ENCODE results near the gene CCR1.

DNA sequence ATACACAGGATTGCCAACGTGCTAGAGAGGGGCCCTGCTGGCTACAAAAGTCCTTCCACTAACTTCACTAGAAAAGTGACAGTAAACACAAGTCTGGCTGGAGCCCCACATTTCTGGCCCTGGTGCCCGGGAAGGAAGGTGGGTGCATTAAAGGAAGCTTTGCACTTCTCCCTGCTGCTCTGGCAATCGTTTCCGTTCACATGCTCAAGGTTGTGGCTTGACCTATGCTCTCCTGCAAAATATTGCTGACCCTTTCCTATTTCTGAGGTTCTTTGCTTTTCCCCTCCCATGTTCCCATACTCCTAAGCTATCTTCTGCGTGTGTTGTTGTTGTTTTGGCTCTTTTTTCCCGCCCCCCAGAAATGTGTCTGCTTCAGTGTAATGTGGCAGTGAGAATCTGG lies 25.1 kb upstream of the CCR1 start:
- TF ChIP-seq GATA3 (IDR thresholded peaks at IDR 0.05; ENCODE audit: low read depth, low read length) (no peak), GATA2 (IDR thresholded peaks at IDR 0.05; ENCODE audit: low read depth, low read length) (no peak)
